GM18870 (cell line): ENCODE data around the gene GNAI1.
"Not testable (repeated sequence)": the region's sequence is repeated elsewhere in the genome, so short reads cannot be mapped to it uniquely, and the experiment has no call there.

ENCODE experiments used
- ATAC-seq: cut with Tn5 transposase; IDR thresholded peaks from one replicate; pipeline ENCODE4 v1.9.1; 2021; ENCODE audit warnings: moderate library complexity; ENCODE audit not compliant: unreplicated experiment

GNAI1 gene

DNA sequence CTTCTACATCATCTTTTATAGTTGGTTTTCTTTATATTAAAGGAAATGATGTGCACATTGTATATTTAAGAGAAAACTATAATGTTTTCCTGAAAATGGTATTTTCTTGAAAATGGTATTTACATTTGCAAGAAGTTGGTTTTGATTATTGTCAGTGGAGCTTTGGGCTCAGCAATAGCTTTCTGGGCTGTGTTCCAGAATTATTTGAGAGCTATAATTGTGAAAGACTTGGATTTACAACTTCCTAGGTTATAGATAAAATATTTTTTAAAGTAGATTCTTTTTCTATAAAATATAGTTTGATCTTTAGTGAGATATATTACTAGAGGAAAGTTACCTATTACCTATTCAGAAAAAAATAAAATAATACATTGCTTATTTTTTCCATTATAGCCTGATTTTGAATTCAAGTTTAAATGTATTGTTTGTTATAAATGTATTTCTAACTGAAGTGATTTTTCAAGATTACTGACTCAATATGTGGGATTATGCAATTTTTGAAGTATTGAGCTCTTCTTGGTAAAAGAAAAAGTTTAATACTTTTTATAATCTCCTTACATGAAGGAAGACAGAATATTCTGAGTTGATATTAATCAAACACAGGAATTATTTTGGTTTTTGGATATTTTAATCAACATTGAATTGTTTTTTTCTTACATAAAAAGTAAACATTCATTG, 20.2 kb downstream of the GNAI1 start:
- no peak for ATAC-seq

DNA sequence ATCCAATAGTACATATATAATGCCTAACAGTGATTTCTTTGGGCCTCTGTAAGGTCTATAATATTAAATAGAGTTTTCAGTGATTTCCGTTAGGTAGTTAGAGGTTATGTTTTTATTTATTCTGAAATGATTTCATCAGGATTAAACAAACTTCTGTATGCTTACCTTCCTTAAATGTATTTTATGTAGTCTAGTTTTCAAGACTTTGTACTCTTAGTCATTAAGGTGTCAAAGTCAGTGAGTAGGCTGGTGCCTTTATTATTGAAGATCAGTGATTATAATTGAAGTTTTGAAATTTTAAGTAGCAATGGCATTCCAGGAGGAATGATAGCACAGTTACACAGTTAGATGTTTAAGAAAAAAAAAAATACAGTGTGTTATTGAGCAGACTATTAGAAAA, 20.7 kb downstream of the GNAI1 start:
- ATAC-seq: no peak

DNA sequence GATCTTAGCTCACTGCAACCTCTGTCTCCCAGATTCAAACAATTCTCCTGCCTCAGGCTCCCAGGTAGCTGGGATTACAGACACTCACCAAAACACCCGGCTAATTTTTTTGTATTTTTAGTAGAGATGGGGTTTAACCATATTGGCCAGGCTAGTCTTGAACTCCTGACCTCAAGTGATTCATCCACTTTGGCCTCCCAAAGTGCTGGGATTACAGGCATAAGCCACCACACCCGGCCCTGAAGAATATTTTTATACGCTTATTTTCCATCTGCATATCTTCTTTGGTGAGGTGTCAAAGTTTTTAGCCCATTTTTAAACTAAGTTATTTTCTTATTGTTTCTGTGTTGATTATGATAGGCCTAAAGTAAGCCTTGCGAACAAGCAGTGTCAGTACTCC, 23.1 kb downstream of the GNAI1 start:
- not testable (repeated sequence) for ATAC-seq

DNA sequence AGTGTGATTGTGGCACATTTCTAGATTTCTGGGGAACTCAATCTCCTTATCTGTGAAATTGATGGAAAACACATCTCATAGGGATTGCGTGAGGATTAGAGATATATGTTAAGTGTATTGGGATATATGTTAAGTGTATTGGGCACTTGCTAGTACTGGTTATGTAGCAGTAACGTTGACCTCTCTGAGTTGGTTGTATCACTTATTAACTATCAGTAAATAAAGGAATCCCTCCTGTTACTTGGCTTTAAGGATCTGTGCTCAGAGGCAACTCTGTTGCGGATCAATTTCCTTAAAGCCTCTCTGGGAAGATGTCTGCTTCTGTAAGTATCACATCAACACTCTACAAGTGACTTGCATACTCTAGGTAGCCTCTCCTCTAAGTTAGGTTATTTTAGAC, 25.2 kb downstream of the GNAI1 start:
- no peak for ATAC-seq

DNA sequence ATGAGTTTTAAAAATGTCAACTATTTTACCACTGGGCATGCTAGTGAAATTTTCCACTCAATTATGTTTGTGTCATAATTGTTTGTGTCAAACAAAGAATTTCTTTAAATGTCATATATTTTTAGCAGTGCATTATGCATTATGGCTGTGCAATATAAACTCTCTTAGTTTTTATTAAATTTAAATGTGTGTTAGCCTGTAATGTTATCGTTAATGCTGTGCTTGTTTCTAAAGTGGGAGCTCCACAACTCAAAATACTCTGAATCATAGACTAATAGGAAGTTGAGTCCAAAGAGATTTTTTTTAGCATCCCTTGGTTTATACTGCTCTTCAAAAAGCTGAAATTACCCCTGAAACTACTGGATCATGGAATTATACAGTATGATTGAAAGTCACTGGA, 26.8 kb downstream of the GNAI1 start:
- ATAC-seq: no peak

DNA sequence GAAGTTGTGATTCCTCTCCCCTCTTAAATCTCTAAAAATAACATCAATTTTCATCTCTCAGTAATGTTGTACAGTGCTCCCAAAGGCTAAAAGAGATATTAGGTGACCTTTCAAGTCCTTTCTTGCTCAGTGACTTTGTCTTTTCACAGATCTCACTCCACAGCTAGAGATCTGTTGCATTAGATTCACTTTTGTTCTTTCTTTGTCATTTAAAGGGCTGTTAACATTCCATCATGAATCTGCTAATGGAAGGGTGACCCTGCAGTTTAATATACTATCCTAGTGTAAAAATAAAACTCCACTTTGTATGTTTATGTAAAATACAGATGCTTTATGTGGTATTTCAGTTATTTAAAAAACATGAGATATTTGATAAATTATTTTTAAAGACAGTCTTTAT, 30.5 kb downstream of the GNAI1 start:
- ATAC-seq: no peak

DNA sequence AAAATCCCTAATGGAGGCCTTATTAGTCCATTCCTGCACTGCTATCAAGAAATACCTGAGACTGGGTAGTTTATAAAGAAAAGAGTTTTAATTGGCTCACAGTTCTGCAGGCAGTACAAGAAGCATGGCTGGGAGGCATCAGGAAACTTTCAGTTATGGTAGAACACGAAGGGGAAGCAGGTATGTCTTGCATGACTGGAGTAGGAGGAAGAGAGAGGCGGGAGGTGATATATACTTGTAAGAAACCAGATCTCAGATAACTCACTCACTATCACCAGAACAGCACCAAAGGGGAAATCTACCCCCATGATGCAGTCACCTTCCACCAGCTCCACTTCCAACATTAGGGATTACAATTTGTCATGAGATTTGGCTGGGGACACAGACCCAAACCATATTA, 35.8 kb downstream of the GNAI1 start:
- no peak for ATAC-seq

DNA sequence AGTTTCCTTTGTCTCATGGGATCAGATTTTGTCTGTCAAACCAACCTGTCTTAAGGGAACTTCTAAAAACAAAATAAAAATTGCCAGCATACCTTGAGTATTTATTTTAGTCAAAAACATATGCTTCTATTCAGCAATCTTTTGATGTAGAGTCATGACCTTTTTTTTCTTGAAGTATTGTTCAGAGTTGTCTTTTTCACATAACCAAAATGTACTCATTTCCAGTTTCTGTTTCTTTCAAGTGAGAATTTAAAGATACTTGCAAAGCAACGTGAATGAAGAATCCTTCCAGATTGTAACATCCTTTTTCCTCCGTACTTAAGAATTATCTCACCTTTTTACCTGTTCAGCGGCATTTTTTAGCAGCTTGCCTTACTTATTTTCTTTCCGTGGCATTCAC, 37.8 kb downstream of the GNAI1 start:
- no peak for ATAC-seq

DNA sequence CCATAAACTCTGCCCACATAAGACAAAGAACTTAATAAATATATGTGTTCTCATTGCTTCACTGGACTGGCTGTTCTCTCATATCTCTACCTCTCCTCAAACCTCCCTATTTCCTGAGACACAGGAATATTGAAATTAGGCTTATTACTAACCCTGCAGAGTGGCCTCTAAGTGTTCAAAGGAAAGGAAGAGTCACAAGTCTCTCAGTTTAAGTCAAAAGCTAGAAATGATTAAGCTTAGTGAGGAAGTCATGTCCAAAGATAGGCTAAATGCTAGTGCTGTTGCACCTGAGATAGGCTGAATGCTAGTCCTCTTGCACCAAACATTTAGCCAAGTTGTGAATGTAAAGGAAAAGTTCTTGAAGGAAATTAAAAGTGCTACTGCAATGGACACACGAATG, 41.1 kb downstream of the GNAI1 start:
- ATAC-seq: peak; percentile 52

DNA sequence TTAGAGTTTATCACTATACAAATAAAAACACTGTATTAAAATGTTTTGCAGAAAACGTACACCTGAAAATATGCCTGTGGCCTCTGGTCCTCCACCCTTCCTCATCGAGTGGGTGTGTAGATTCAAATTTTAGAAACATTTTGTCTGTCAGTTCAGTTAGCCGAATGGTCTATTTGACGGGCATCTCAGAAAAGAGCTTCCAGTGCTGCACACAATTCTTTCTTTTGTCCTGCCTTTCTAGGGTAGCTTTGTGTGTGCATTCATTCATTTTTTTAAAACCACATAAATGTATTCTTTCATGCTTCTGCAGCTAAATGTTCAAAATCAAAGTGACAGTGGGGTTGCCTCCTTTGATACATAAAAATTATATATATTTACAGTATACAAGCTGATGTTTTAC, 46.8 kb downstream of the GNAI1 start:
- no peak for ATAC-seq

DNA sequence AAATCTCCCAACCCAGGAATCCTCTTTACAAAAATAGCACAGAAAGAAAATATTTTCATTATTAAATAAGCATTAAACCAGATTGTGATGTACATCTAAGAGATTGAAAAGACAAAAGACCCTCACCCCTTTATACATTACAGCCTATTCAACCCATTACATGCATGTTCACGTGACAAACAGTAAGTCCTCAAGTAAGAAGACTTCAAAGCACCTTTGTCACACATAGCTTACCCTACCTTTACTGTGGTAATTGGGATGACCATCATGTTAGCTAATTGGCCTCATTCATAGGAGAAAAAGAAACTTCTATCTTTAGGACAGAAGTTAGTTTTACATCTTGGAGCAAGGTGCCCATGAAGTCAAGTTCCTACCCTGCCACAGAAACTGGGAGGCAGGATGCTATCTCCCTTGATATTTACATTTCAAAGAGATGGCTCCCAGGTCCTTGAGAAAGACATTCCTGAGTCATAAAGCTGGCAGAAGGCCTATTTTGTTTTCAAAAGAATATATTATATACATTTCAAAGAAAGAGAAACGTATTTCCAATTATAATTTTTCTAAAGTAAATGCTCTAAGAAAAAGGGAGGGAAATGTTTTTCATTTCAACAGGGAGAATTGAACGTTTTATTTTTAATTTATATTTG, 48.1 kb downstream of the GNAI1 start:
- ATAC-seq: no peak

DNA sequence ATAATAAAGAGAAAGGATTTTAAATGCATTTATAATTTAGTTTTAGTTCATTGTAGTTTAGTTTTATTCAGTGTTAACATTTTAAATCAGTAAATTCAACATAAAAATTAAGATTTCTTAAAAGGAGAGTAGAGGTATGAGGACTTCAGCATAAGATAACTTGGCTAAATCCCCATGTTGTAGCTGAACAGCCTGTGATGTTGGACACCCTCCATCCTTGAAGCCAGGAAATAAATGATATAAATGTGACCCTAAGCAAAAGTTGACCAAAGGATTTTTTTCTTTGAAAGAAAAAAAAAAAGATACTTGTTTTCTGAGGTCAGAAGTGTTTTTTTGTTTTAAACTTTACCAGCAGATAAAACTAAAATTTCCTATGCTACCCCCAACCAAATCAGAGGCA, 48.7 kb downstream of the GNAI1 start:
- ATAC-seq: no peak

DNA sequence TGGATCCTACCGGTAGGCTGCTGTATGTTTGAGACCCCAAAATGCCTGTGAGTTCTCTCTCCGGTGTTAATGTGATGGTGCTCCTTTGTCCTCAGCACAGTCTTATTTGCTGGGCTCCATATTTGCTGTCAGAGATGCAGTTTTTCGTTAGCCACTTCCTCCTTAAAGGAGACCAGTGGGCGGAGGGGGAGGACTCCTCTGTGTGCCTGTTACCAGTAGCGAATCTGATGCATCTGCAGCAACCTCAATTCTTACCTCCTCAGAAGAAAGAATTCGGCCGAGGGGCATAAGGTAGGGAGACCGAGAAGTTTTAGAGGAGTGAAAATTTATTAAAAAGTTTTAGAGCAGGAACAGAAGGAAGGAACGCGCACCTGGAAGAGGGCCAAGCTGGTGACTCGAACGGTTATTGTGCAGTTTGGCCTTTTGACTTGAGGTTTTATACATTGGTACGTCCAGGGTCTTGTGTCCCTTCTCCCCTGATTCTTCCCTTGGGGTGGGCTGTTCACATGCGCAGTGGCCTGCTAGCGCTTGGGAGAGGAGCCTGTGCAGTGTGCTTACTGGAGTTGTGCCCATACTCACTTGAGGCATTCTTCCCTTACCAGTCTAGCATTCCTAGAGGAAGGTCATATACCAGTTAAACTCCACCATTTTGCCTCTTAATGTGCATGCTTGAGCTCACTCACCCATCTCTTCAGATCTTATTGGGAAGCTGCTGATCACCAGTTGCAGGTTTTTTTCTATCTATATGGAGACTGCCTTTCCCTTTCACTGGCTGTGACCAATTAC, 49.5 kb downstream of the GNAI1 start:
- ATAC-seq: no peak

DNA sequence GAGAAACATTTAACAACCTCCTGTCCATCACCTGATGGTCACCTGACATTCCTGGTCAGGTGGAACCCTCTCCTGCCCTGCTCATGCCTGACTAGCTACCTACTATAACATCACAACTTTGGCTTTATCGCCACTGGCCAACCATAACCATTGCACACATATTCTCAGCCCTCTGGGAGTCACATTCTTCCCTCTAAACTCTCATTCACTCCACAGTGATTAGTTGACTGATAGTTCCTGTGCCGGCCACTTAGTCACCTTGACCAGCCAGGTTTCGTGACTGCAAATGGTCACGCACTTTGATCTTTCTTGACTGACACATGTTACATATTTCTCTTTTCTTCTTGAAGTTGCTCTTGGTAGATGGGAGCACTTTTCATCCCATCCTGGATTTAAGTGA, 50.1 kb downstream of the GNAI1 start:
- ATAC-seq: no peak

DNA sequence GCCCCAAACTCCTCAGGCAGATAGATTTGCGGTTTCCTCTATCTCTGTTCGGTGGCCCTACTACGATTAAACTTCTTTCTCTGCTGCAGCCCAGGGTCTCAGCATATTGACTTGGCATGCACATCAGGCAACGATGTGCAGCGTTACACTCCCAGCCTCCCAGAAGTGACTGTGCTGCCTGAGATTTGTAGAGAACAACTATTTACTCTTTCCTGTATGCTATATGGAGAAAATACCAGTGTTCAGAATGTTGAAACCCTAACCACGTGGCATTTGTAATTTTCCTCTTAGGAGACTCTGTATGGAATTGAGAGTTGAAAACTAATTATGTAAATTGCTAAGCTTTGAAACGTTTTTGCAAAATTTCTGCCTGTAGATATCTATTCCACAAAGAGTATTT, 50.9 kb downstream of the GNAI1 start:
- no peak for ATAC-seq

DNA sequence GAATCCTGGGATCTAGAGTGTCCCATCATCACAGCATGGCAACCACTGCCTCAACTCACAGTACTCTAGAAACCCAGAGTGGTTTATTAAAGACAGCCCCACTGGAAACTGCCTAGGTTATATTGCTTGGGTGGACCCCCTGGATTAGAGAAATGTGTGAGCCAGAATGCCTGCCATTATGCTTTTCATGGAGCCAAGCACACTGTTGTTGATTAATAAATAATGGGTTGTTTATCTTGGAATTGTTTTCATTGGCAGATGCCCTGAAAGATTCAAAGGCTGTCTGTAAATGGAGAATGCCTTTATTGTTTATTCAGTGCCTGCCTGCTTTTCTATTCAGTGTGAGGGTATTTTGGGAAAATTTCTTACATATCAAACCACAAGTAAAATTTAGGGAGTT, 52.1 kb downstream of the GNAI1 start:
- no peak for ATAC-seq

DNA sequence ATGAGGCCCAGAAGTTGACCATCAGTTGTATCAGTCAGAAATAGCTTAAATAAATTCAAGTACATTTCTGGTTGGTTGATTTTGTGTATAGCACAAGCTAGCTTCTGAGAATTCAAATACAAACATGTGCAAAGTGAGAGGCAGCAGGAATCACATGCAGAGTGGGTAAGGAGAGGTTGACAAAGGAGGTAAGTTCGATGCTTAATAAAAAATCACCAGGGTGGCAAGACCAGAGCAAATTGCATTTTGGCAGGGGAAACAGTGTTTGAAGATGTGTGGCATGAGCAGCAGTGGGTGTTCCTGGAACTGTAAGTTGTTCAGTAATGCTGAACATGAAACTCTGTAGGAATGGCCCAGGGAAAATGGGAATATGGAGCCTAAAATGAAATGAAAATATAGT, 52.6 kb downstream of the GNAI1 start:
- ATAC-seq: no peak

DNA sequence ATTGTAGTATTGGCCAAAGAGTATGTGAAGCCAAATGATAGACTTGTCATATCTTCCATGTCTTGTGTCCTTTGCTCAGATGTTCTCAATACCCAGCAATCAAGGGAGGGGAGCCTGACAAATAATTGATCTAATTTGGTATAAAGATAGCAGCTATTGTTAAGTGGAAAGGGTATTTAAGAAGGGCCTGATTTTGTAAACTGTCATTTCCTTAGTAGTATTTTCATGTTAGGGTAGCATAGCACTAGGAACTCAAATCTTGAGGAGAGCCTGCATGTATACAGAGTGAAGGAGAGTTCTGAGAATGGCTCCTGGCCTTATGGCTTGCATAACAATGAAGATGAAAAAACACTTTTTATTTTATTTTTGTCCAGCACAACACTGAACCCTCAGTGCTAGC, 53.1 kb downstream of the GNAI1 start:
- ATAC-seq: no peak

DNA sequence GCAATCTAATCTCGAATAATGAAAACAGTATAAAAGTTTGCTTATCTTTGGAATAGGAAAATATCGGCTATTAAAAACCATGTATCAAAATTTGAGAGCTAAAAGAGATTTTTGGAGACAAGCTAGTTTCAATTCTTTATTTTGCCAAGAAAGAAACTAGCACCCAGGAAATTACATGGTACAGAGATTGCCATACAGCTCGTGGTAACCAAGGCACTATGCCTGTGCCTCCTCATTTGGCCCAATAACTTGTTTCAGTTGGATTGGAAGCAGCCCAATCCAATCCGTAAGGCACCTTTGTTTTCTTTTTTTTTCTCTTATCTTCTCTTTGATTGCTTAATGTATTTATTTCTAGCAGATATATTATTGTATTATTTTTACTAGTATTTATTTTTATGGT, 55.0 kb downstream of the GNAI1 start:
- no peak for ATAC-seq

DNA sequence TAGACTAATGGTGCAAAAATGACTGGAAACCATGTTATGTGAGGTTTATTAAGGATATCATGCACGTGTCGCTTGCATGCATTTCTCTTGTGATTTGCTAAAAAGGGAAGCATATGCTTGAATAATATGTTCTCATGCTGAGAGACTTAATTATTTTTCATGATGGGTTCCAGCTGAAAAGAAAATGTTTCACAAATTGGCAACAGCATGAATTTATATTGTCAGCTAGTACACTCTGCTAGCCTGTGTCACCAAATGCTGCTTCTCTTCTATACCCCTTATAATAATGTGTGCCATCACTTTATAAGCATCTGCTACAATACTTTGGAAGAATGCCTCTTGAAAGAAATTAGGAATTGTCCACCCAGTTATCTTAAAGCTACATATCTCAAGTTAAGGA, 63.0 kb downstream of the GNAI1 start:
- no peak for ATAC-seq

DNA sequence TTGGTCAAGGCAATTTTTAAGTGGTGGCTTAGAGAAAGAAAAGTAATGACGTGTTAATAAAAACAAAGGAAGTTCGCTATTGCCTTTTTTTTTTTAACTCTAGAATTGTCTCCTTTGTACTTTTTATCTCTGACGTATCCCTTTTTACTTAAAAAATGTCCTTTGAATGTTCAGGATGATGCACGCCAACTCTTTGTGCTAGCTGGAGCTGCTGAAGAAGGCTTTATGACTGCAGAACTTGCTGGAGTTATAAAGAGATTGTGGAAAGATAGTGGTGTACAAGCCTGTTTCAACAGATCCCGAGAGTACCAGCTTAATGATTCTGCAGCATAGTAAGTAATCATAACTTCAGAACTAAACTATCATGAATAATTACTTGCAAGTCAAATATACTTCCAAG, 64.4 kb downstream of the GNAI1 start:
- ATAC-seq: no peak

DNA sequence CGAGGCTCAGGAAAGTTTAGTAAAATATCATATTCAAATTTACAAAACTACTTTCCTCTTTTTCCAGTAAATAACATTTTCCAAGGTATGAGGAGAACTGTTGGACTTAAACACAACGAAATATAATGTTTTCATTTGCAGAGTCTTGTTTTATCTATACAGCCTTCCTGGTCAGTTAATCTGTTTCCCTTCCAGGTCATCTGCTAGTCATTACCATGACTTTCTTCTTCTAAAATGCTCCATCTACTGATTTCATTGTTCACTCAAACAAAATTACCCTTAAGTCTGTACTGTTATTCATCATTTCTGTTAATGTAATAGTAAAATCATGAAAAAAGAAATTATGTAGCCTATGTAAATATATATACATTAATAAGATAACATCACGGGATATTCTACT, 69.8 kb downstream of the GNAI1 start:
- no peak for ATAC-seq
